ENCODE data around the gene CELSR3.

The CELSR3 gene, protein sequence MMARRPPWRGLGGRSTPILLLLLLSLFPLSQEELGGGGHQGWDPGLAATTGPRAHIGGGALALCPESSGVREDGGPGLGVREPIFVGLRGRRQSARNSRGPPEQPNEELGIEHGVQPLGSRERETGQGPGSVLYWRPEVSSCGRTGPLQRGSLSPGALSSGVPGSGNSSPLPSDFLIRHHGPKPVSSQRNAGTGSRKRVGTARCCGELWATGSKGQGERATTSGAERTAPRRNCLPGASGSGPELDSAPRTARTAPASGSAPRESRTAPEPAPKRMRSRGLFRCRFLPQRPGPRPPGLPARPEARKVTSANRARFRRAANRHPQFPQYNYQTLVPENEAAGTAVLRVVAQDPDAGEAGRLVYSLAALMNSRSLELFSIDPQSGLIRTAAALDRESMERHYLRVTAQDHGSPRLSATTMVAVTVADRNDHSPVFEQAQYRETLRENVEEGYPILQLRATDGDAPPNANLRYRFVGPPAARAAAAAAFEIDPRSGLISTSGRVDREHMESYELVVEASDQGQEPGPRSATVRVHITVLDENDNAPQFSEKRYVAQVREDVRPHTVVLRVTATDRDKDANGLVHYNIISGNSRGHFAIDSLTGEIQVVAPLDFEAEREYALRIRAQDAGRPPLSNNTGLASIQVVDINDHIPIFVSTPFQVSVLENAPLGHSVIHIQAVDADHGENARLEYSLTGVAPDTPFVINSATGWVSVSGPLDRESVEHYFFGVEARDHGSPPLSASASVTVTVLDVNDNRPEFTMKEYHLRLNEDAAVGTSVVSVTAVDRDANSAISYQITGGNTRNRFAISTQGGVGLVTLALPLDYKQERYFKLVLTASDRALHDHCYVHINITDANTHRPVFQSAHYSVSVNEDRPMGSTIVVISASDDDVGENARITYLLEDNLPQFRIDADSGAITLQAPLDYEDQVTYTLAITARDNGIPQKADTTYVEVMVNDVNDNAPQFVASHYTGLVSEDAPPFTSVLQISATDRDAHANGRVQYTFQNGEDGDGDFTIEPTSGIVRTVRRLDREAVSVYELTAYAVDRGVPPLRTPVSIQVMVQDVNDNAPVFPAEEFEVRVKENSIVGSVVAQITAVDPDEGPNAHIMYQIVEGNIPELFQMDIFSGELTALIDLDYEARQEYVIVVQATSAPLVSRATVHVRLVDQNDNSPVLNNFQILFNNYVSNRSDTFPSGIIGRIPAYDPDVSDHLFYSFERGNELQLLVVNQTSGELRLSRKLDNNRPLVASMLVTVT (N-terminal part only)

DNA sequence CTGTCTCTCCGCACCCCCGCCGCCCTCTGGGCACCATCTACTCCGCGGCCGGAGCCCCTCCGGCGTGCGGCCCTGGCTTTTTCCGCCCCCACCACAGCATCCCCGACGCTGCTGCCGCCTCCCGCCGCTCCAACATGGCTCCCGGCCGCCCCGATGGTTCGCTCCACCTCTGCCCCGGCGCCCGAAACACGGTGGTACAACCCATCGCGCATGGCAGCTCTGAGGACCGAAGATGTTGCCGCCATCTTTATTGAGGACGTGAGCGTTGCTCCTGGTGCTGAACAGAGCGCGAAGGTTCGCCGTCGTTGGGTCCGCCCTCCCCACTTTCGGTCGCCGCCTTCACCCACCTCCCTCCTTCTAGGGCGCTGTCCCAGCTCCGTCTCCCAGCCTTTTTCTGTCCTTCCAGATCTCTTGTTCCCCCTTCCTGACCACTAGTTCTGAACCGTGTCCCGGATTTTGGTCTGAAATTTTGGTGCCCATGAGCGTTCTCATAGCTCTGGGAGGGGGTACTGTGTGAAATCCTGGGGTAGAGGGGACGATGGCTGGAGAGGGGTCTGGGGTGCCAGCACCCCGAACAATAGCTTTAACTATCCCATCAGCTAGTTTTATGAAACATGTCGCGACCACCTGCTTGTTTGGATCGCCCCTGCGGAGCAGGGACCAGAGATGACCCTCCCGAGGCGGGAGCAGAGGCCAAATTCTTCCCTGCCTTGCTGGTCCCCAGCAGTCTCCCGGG, at the start of gene CELSR3:
CELSR3 (minus strand) TSS at position 134 of the 736 bp plus-strand sequence. CDS start 252 bp downstream, outside the sequence.
- in situ Hi-C loops (cut with HindIII; ENCODE audit: low sequenced_read_pairs) = no loop called here

DNA sequence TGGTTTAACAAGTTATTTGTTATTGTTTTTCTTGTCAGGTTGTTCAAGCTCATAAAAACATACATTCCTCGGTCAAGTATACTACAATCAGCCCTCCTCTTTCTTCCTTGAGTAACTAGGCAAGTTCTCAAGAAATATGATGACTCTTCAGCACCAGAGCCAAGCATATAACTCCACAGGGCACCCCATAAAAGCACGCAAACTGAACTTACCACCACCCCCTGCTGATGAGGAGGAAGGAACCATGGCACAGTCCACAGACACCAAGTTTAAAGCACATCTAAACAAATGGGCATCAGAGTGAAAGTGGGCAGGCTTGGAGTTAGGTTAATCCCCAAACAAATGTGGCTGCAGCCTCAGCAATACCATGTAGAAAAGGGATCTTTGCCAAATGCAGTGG, 49.0 kb upstream of the CELSR3 start:
- in situ Hi-C loops (cut with HindIII; ENCODE audit: low sequenced_read_pairs) = no loop called here

DNA sequence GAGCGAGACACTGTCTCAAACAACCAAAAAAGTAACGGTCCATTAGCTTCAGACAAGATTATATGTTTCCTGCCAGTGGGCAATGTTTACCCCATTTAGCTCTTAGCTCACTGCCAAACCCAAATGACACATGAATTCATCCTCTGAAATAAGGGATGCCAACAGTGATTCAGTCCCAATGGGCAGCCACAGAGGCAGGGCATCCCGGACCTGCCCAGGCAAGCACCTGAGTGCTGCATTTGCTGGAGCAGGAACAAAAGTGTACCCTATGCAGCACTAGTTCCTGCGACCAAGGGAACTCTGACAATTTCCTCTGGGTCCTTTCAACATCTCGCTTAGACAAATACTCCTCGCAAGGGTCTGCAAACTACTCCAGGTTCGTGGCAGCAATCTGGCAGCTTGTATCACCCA, 46.4 kb upstream of the CELSR3 start:
- in situ Hi-C loops (cut with HindIII; ENCODE audit: low sequenced_read_pairs) = no loop called here

DNA sequence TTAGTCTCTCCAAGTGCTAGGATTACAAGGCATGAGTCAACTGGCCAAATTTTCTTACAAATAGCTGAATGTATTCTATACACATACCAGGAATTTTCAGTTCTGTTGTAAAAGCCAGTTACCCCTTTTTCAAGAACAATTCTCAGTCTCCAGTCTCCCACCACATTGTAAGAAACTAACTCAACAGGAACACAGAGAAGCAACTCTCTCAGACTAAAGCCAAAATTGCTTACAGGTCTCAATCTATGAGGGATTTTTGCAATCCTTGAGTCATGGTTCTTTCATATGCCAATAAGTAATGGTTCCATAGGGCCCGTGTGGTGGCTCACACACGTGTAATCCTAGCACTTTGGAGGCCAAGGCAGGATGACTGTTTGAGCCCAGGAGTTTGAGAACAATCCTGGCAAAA, 45.8 kb upstream of the CELSR3 start:
- in situ Hi-C loops (cut with HindIII; ENCODE audit: low sequenced_read_pairs) = no loop called here

DNA sequence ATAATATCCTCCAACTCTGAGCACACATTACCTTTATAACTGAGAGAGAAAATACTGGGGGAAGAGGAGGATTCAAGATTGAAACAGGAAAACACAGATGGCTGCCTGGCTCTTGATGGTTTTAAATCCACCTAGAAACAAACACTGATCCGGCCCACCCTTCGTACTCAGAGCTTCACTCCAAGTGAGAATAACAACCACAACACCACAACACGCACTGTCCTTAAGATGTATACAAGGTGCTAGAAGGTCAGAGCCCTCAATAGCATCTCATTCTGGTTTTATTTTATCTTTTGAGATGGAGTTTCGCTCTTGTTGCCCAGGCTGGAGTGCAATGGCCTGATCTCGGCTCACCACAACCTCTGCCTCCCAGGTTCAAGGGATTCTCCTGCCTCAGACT, 44.5 kb upstream of the CELSR3 start:
- in situ Hi-C loops (cut with HindIII; ENCODE audit: low sequenced_read_pairs) = no loop called here

DNA sequence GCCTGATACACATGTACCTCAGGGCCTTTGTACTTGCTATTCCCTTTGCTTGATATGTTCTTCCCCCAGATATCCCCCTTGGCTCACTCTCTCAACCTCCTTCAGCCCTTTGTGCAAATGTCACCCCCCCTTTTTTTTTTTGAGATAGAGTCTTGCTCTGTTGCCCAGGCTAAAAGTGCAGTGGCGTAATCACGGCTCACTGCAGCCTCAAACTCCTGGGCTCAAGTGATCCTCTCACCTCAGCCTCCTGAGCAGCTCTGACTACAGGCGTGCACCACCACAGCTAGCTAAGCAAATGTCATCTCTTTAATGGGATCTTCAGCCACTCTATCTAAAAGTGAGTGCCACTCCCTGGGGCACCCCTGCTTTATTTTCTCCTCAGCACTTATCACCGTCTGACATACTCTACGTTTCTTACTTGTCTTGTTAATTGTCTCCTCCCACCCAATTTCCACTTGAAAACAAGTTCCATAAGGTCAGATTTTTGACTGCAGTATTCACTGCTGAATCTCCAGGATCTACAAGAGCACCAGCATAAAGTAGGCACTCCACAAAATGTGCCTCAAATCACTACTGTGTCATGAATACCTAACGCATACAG, 39.7 kb upstream of the CELSR3 start:
- in situ Hi-C loops (cut with HindIII; ENCODE audit: low sequenced_read_pairs) = no loop called here

DNA sequence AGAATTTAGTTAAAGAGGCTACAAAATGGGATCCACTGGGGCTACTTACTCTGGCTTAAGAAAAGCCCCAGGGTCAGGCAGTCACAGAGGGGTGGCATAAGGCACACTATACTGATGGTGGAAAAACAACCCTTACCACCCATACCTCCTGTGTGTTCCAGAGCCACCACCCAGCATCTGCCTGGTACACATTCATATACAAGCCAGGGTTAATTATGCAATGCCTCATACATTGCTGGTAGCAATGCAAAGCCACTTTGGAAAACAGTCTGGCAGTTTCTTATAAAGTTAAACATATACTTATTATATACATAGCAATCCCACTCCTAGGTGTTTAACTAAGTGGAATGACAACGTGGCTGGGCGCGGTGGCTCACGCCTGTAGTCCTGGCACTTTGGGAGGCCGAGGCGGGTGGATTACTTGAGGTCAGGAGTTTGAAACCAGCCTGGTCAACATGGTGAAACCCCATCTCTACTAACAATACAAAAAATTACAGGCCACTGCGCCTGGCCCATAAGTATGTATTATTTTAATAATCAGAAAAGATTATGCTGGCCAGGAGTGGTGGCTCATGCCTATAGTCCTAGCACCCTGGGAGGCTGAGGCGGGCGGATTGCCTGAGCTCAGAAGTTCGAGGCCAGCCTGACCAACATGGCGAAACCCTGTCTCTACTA, 38.2 kb upstream of the CELSR3 start:
- in situ Hi-C loops (cut with HindIII; ENCODE audit: low sequenced_read_pairs) = no loop called here

DNA sequence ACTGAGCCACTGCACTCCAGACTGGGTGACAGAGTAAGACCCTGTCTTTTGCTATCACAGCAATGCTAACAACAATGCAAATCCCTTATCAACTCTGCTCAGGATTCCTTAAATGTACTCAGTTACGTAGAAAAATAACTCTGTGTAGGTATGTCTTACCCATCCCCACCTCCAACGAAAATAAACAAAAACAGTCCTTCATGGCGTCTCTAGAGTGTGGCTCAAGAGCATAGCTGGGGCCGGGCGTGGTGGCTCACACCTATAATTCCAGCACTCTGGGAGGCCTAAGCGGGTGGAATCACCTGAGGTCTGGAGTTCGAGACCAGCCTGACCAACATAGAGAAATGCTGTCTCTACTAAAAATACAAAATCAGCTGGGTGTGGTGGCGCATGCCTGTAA, 36.2 kb upstream of the CELSR3 start:
- in situ Hi-C loops (cut with HindIII; ENCODE audit: low sequenced_read_pairs) = no loop called here

DNA sequence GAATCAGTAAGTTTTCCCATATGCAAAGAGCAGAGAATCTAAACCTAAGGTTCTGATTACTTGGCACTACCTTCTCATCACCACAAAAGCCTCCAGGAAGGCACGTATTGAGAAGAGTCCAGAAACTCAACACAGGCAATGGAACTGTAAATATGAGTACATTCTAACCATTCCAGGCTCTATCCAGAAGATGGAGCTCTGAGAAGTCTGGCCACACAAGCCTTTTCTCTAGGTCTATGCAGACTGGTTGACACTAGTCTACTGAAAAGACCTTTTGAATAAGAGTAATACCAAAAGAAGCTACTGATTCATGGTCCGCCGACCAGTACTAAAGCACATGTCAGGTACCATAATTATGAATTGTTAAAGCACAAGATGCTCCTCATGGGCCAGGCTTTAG, 35.3 kb upstream of the CELSR3 start:
- in situ Hi-C loops (cut with HindIII; ENCODE audit: low sequenced_read_pairs) = no loop called here

DNA sequence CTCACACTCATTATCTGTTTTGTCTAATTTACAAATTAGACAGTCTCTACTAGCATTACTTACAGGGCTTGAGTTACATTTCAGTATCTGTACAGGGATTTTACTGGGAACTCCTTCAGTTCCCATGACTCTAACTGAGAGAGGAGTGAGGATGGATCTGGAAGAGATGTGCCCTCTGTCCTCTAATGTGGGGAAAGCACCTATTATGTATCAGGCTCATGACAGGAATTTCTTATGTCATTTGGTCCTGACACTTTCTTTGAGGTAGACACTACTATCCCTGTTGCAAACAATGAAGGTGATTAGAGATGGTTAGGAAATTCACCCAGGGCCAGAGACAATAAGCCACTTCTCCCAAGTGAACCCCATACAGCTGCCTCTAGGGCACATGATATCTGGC, 33.9 kb upstream of the CELSR3 start:
- in situ Hi-C loops (cut with HindIII; ENCODE audit: low sequenced_read_pairs) = no loop called here

DNA sequence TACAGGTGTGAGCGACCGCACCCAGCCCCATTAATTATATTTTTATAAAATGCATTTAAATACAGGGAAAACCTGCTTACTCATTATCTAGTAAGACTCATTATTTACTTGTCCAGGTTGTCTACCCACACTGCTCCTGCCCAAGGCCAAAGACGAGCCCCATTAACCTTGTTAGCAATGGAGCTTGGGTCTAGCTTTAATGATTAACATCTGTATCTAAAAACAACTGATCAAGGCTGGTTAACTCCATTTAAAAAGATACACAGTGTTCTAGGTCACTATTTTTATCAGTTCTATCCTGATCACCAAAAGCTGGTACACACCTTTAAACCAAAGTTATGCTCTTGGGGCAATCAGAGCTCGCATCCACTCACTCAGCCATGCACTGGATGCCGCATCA, 33.5 kb upstream of the CELSR3 start:
- in situ Hi-C loops (cut with HindIII; ENCODE audit: low sequenced_read_pairs) = no loop called here

DNA sequence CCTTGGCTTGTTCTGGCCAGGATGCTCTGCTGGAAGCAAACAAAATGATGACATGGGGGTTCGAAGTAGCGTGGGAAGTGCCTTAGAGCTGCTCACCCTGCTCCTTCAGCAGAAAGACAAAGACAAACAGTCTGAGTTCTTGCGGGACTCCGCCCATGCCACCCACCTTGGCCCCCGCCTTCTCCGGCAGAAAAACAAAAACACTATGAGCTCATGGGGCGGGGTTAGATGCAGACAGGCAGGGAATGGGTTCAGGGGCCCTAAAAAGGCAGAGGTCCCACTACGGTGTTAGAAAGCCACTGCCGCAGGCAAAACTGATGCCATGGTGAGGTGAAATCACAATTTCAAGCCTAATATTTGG, 32.7 kb upstream of the CELSR3 start:
- in situ Hi-C loops (cut with HindIII; ENCODE audit: low sequenced_read_pairs) = no loop called here

DNA sequence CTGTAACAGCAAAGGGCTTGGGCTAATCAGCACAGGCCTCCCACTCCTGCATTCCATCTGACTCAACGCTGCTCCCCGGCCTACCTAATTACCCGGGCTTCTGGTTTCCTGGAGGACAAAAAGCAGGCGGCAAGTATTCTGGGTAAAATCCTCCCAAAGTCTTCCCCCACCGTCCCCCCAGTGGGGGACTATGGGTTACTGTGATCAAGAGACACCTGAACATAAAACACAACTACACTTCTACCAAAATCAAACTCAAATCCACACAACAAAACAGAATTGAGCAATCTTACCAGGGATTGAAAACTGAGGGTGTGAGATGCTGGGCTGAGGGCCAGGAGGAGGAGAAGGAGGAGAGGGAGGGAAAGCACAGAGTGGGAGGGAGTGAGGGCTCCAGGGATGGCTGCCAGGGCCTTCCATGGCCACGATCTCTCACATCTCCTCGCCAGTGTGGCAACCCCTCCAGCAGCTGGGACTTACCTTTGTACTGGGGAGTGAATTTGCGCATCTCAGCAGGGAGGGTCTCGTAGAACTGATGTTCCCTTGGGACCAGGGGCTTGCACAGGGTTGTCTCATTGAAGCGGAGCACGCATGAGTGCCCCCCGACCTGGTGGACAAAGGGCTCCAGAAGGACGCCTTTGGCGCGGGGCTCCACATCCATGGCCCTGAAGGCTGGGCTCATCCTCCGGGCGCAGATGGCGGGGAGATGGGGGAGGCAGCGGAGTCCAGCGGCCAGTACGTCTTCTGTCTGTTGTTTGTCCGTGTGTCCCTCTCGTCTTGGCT, 32.1 kb upstream of the CELSR3 start:
- in situ Hi-C loops (cut with HindIII; ENCODE audit: low sequenced_read_pairs) = no loop called here

DNA sequence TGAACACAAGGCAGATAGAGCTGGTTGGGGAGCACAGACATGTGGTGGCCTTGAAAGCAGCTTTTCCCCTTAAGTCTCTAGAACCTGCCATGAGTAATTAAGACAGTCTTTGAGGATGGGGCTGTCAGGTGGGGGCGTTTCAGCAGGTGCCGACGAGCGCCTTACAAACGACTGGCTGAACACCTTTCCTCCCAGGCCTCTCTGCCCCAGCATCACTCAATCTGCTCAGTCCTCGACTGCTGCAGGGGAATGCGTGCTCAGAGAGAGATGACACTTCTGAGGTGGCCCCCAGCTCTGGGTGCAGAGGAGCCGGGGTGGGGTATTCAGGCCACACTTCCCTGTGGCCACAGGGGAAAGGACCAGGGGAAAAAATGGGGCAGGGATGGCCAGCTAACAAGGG, 31.1 kb upstream of the CELSR3 start:
- in situ Hi-C loops (cut with HindIII; ENCODE audit: low sequenced_read_pairs) = no loop called here

DNA sequence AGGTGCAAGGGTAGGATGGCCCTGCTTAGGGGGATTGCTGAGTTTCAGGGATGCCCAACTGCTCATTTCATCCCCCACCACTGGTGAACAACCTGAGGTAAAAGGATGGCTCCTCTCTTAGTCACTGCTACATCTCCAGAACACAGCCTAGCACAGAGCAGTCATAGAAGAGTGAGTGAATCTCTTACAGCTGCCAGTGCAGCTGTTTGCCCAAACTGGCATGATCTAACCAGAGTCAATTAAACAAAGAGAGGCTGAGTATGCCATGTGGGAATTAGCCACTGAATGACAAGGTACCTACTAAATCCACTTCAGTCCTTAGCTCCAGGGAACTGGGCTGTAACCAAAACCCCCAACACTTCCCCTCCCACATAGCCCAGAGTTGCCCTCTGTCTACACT, 29.9 kb upstream of the CELSR3 start:
- in situ Hi-C loops (cut with HindIII; ENCODE audit: low sequenced_read_pairs) = no loop called here

DNA sequence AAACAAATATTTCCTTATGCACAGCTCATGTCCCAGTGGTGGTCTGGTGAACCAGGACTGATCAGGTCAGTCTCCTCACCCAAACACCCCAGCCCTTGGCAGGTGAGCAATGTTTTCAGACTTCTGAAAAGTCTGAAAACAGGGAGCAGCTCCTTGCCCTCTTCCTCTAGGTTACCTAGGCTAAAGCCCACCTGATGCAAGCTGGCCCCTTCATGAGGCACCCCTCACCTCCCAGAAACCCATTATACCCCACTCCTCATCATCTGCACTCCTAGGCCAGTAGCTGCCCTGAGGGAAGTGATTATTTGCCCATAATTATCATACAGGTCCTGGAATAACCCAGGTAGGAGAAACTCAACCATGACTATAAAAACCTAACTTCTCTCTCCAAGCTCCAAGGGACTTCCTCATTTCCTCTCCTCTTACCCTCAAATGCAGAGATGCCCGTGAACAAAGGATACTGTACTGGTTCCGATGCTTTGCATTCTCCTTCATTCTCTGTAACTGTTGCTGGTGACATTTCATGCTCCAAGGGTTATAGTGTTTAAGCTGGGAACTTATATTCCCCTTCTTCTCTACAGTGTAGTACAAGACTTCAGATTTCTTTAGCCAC, 28.3 kb upstream of the CELSR3 start:
- in situ Hi-C loops (cut with HindIII; ENCODE audit: low sequenced_read_pairs) = no loop called here

DNA sequence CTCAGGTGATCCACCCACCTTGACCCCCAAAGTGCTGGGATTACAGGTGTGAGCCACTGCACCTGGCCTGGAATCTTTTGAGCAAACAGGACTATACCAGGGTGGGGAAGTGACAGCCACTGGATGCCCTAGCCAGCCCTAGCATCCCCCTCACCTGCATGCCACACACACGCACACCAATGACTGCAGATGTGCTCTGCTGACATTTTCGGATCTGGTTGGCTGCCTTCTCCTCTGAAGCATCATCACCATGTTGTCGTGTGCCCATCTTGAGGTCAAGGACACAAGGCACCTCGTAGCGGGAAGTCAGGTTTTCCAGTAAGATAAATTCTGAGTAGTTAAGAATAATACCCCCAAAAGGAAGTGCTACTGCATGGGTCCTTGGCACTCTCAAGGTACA, 26.7 kb upstream of the CELSR3 start:
- in situ Hi-C loops (cut with HindIII; ENCODE audit: low sequenced_read_pairs) = no loop called here

DNA sequence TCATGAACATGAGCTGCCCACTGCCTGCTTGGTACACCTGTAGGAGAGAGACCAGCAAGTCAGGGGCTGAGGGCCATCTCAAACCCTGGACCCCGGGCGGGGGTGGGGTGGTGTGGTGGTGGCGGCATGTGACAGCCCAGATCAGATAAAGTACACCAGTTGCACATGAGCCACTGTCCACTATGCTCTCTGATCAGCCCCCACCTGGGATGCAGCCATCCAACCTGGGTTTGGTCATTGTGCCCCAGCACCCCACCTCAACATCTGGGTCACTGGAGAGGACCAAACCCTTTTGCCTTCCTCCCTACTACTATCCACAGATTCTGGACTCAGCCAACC, 26.0 kb upstream of the CELSR3 start:
- in situ Hi-C loops (cut with HindIII; ENCODE audit: low sequenced_read_pairs) = no loop called here

Measured in DLD1 (cell line).